NB4 (cell line): ENCODE data around the gene METTL25B.
A peak's percentile ranks its signal among the peaks of the same experiment; 100 is the strongest.

Experiments used
- DNase-seq: peaks from one replicate; pipeline ENCODE4 v3.0.0; 2010; ENCODE audit warnings: low read depth
- H3K4me3 ChIP-seq: one replicate; pipeline ENCODE4 v1.5.1; 2011; ENCODE audit warnings: mild to moderate bottlenecking, low read depth, low read length, moderate library complexity
- CTCF ChIP-seq: IDR thresholded peaks from one replicate; pipeline ENCODE4 v1.5.1; 2012; ENCODE audit warnings: low read depth, low read length
- MAX ChIP-seq: IDR thresholded peaks from 2 replicates; pipeline ENCODE4 v1.6.1; 2011; ENCODE audit warnings: low read depth, low read length
- MYC ChIP-seq: IDR thresholded peaks from 2 replicates; pipeline ENCODE4 v1.6.1; 2011; ENCODE audit warnings: low read depth, low read length
- POLR2A ChIP-seq: IDR thresholded peaks from 2 replicates; pipeline ENCODE4 v1.6.1; 2011; ENCODE audit warnings: mild to moderate bottlenecking; ENCODE audit not compliant: insufficient read length; ENCODE audit errors: extremely low read depth

METTL25B gene

DNA sequence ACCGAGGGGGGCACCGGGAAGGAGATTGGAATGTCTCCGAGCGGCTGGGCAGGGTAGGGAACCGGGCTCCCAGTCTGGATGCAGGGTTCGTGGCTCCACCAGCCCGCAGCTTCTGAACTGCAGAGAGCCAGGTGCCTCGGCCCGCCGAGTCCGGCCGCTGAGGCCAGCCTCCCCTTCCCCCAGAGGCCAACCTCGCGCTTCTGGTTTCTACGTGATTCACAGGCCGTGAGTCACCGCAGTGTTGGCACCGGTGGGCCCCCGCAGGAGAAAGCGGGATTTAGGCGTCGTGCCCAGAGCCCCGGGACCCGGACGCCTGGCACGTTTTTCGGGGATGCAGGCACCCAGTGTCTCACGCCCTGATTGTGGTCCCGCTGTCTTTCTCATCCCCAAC, 23.3 kb upstream of the METTL25B start:
- H3K4me3 ChIP-seq, result no peak overlapping the region
- TF ChIP-seq MAX (no peak), MYC (no peak), CTCF (no peak), POLR2A (no peak)
- peak; percentile 46 for DNase-seq

DNA sequence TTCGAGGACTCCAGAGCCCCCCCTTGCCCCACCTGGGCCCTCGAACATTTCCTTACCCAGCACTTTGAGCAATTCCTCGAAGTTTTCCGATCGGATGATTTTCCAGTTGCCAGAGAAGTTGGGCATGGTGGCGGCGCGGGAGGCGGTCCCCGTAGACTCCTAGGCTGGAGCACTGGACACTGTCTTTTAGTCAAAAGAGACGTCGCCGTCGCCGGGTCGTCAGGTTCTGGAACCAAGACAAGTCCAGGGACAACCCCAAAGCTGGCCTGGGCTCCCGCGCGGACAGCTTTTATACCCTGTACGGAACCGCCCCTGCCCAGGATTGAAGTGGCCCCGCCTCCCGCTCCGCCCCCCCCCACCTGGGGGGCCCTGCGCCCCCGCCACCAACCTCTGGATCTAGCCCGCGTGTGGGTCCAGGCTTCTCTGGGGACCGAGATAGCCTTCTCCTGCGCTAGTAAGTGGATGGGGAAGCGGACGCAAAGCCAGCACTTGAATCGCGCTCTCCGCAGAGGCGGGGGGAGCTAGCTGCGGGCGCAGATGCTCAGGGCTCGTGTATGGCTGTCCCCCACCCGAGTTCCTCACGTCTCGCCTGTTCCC, 22.9 kb upstream of the METTL25B start, which contains the start of gene CRABP2:
TSS of gene CRABP2 (minus strand) at position 263 of the 597 bp plus-strand sequence. CDS start at position 126, 137 bp downstream.
- DNase-seq, result no peak
- H3K4me3 ChIP-seq, result no peak within 1 kb of the TSS
- TF ChIP-seq MYC (no peak), CTCF (no peak), MAX (no peak), POLR2A (no peak)

- no peak overlapping the region for H3K4me3 ChIP-seq
- no peak for TF ChIP-seq MAX
- peak; percentile 78 for TF ChIP-seq CTCF
- DNase-seq, result peak; percentile 67
Observed at GRCh38 chr1:156705918-156706656, 22.2 kb upstream of the METTL25B start.

DNA sequence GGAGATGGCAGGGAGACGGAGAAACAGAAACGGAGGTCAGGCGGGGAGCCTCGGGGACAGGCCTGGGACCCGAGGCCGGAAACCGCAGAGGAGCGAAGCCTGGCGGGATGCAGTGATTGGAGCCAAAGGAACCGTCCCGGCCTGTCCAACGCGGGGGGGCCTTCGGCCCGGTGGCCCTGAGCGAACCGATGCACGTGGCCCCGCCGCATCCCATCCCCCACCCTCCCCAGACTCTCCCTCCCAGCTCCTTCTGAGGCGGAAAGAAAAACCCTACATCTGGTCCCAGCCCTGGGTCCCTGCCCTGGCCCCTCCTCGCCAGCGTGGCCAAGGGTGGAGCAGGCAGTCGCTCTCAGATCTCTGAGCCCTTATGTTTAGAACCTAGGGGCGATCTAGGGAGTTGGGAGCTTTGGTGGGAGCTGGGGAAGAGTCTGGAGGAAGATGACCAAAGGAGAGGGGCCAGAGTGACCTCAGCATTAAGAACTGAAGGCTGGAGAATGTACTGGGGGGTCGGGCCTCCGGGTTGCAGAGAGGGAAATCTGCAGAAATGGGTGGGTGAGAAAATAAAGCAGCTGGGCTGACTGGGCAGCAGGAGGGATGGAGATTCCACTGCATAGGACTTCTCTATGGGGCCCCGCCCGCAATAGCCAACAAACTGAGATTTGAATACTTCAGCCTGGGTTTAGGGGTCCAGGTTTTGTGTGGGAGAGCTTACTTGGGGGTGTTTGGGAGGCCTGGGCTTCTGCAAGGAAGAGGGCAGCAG, 21.4 kb upstream of the METTL25B start:
- no peak overlapping the region for H3K4me3 ChIP-seq
- TF ChIP-seq MAX, result no peak
- TF ChIP-seq MYC, result no peak
- TF ChIP-seq CTCF, result no peak
- no peak for TF ChIP-seq POLR2A
- DNase-seq, result no peak

DNA sequence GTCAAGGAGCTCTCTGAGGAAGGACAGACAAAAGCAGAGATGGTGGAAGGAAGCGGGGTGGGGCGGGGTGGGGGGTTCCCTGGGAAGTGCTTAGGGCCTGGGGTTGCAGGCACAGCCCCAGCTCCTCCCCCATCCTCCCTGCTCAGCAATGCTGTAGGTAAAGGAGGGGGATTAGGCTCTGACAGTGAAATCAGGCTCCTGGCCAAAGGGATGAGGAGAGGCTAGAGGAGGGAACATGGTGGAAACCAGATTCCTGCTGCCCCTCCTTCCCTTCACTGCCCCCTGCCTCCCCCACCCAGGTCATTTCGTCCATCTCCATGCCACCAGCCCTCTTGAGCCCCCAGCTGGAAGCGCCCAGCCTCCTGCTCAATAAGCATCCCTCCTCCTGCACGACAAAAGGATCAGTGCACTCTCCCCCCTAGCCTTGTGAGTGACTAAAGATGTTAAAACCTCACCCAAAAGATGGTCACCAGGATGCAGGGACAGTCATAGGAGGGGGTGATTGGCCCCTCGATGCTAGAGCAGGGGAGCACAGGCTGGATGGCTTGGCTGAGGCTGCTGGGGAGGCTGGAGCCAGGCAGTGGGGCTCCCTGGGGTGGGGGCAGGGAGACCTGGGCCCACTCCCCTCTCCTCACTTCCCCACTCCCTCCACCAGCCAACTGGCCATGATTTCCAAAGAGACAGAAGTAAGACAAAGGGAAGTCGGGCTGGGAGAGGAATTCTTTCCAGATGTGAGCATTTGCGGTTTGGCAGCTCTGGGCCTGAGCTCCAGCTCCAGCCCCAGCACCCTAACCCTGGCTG, 20.7 kb upstream of the METTL25B start:
- no peak overlapping the region for H3K4me3 ChIP-seq
- DNase-seq, result no peak
- no peak for TF ChIP-seq POLR2A
- no peak for TF ChIP-seq MYC
- TF ChIP-seq CTCF, result no peak
- TF ChIP-seq MAX, result no peak
